Measurements from ENCODE around the gene MAN1C1.

MAN1C1 gene

GRCh38 chr1:25616095-25616986, at the start of gene MAN1C1:
MAN1C1 (plus strand) TSS chr1:25616791; CDS start chr1:25617798, 1,007 bp downstream.
- DNase-seq, result peak; percentile 57 to 77

GRCh38 chr1:25567710-25568089, 48.9 kb upstream of the MAN1C1 start:
- no peak for DNase-seq

GRCh38 chr1:25568090-25568833, 48.3 kb upstream of the MAN1C1 start:
- DNase-seq, result no peak

GRCh38 chr1:25568834-25569596, 47.6 kb upstream of the MAN1C1 start:
- no peak for DNase-seq

- no peak for DNase-seq
Observed at GRCh38 chr1:25569597-25570396, 46.8 kb upstream of the MAN1C1 start.

- no peak for DNase-seq
Observed at GRCh38 chr1:25570798-25571521, 45.6 kb upstream of the MAN1C1 start.

- DNase-seq, result no peak
Observed at GRCh38 chr1:25571522-25571970, 45.0 kb upstream of the MAN1C1 start.

GRCh38 chr1:25572107-25572506, 44.5 kb upstream of the MAN1C1 start:
- DNase-seq, result no peak

GRCh38 chr1:25572708-25573590, 43.6 kb upstream of the MAN1C1 start:
- DNase-seq, result peak; percentile 54 to 57

- no peak for DNase-seq
Observed at GRCh38 chr1:25573591-25573930, 43.0 kb upstream of the MAN1C1 start.

- no peak for DNase-seq
Observed at GRCh38 chr1:25573961-25574360, 42.6 kb upstream of the MAN1C1 start.

- no peak for DNase-seq
Observed at GRCh38 chr1:25575191-25575590, 41.4 kb upstream of the MAN1C1 start.

- DNase-seq, result no peak
Observed at GRCh38 chr1:25576459-25577133, 40.0 kb upstream of the MAN1C1 start.

GRCh38 chr1:25577134-25577920, 39.3 kb upstream of the MAN1C1 start:
- DNase-seq, result no peak

GRCh38 chr1:25579292-25580252, 37.0 kb upstream of the MAN1C1 start:
- DNase-seq, result no peak

- no peak for DNase-seq
Observed at GRCh38 chr1:25580927-25581326, 35.7 kb upstream of the MAN1C1 start.

GRCh38 chr1:25581764-25582163, 34.8 kb upstream of the MAN1C1 start:
- no peak for DNase-seq

All from stimulated activated CD4-positive, alpha-beta T cell treated with anti-CD3 and anti-CD28 coated beads, Interleukin-2, amount 100 ng/mL, for 48 hours (primary cell).